Naive thymus-derived CD4-positive, alpha-beta T cell (primary cell): ENCODE measurements around the gene TRIM60. TPM values are rescaled to one million over a fixed set of nuclear protein-coding genes. Genes with fewer than 3 reads are reported as not detected.
A peak's percentile ranks its signal among the peaks of the same experiment; 100 is the strongest.

Source experiments
- ATAC-seq: fragments of 150-1000 bp; cut with Tn5 transposase; 2 replicates; pipeline ENCODE4 v1.10.0; 2021; ENCODE audit warnings: mild to moderate bottlenecking, moderate library complexity
- CTCF ChIA-PET: fragments of 350-600 bp; sonication (Branson Sonifier 250); formaldehyde crosslinking; loops from one replicate; lab custom pipeline; 2021; ENCODE audit warnings: antibody characterized with exemption; lab: Charles Lee
- POLR2A ChIA-PET: fragments of 350-600 bp; sonication (Branson Sonifier 250); formaldehyde crosslinking; loops from one replicate; lab custom pipeline; 2021; ENCODE audit warnings: antibody characterized with exemption, inconsistent platforms; lab: Charles Lee
- DNase-seq, 9 donors: peaks; one replicate each; pipeline versions ENCODE4 v3.0.0 to v3.0.0-alpha.2; 2020 to 2022; ENCODE audit warnings: mixed read lengths in 1 of 9
- H3K27ac ChIP-seq: one replicate; pipeline ENCODE4 v1.7.0; 2013; ENCODE audit warnings: mild to moderate bottlenecking, low read depth, low read length, moderate library complexity
- H3K27me3 ChIP-seq, 2 donors: one replicate each; pipeline ENCODE4 v1.7.0; 2013; ENCODE audit warnings: low read length in 2 of 2, mild to moderate bottlenecking in 2 of 2, moderate library complexity in 2 of 2; ENCODE audit not compliant: control insufficient read depth in 2 of 2, insufficient read depth in 2 of 2
- H3K36me3 ChIP-seq, 3 experiments: 1 replicate in 2 of 3; 2 replicates in 1 of 3; pipeline ENCODE4 v1.7.0; 2013; ENCODE audit warnings: low read length in 3 of 3, mild to moderate bottlenecking in 3 of 3, moderate library complexity in 1 of 3; ENCODE audit not compliant: insufficient read depth in 3 of 3, control insufficient read depth in 2 of 3
- H3K4me1 ChIP-seq, 2 donors: one replicate each; pipeline ENCODE4 v1.7.0; 2013; ENCODE audit warnings: low read length in 2 of 2, mild to moderate bottlenecking in 2 of 2, moderate library complexity in 1 of 2; ENCODE audit not compliant: control insufficient read depth in 2 of 2, insufficient read depth in 2 of 2
- H3K4me3 ChIP-seq: 2 replicates; pipeline ENCODE4 v1.7.0; 2013; ENCODE audit warnings: mild to moderate bottlenecking, low read length
- H3K9me3 ChIP-seq, 3 experiments: 1 replicate in 2 of 3; 2 replicates in 1 of 3; pipeline ENCODE4 v1.7.0; 2013; ENCODE audit warnings: low read length in 3 of 3; ENCODE audit not compliant: control insufficient read depth in 2 of 3
- H3K27ac Mint-ChIP-seq, 9 donors: one replicate each; pipeline ENCODE4 v1.8.0; 2020 to 2022; ENCODE audit warnings: mixed read lengths in 9 of 9, mild to moderate bottlenecking in 8 of 9, moderate library complexity in 5 of 9, inconsistent platforms in 2 of 9
- H3K27me3 Mint-ChIP-seq, 5 donors: one replicate each; pipeline ENCODE4 v1.8.0; 2021 to 2022; ENCODE audit warnings: mixed read lengths in 5 of 5, mild to moderate bottlenecking in 1 of 5
- H3K36me3 Mint-ChIP-seq, 5 donors: one replicate each; pipeline ENCODE4 v1.8.0; 2020 to 2022; ENCODE audit warnings: mixed read lengths in 5 of 5, mild to moderate bottlenecking in 3 of 5, inconsistent platforms in 1 of 5
- H3K4me1 Mint-ChIP-seq, 7 donors: one replicate each; pipeline ENCODE4 v1.8.0; 2020 to 2022; ENCODE audit warnings: mixed read lengths in 7 of 7, mild to moderate bottlenecking in 3 of 7, inconsistent platforms in 1 of 7
- H3K4me3 Mint-ChIP-seq, 10 donors: one replicate each; pipeline ENCODE4 v1.8.0; 2020 to 2022; ENCODE audit warnings: mild to moderate bottlenecking in 10 of 10, mixed read lengths in 10 of 10, moderate library complexity in 6 of 10, inconsistent platforms in 2 of 10
- H3K9me3 Mint-ChIP-seq, 11 donors: one replicate each; pipeline ENCODE4 v1.8.0; 2020 to 2022; ENCODE audit warnings: mixed read lengths in 11 of 11, mild to moderate bottlenecking in 4 of 11, inconsistent platforms in 1 of 11, moderate library complexity in 1 of 11
- intact Hi-C, 2 donors: fragments of 100-400 bp; cut with micrococcal nuclease; formaldehyde crosslinking; loops; one replicate each; pipeline ENCODE4 v1.15.1; 2023
- polyA plus RNA-seq, 2 donors: library from polyadenylated mRNA; unstranded; fragments of 300-500 nt; fragmentation: Illumina TruSeq; gene quantifications; one replicate each; pipeline ENCODE4 v1.2.3, GENCODE V29; 2021
- total RNA-seq, 6 experiments: library from RNA in 5 of 6; stranded (reverse) in 5 of 6; gene quantifications; 1 replicate in 5 of 6; 2 replicates in 1 of 6; pipeline ENCODE4 v1.2.3 and lab custom pipeline; 2021 to 2026

TRIM60 gene
- total and polyA plus RNA-seq, 7 experiments from 2014 or later = not detected

GRCh38 chr4:165027762-165028402, 3.9 kb upstream of the TRIM60 start:
- H3K27ac Mint-ChIP-seq = no peak overlapping the region

GRCh38 chr4:165048170-165048569, 16.4 kb downstream of the TRIM60 start:
- Histone ChIP-seq H3K4me1 (no peaks in the 10 kb centered on the region), H3K4me3 (no peak overlapping the region), H3K27ac (no peak overlapping the region), H3K9me3 (no peaks in the 10 kb centered on the region), H3K27me3 (no peaks in the 10 kb centered on the region), H3K36me3 (no peaks in the 10 kb centered on the region)
- Mint-ChIP-seq H3K4me3 (no peak overlapping the region), H3K36me3 (peaks cover 0 to 5% (median 0%) of the 10 kb centered on the region in 5 donors), H3K27me3 (peaks cover 0 to 22% (median 5%) of the 10 kb centered on the region in 5 donors), H3K4me1 (no peaks in the 10 kb centered on the region), H3K9me3 (no peaks in the 10 kb centered on the region), H3K27ac (no peak overlapping the region)
- POLR2A ChIA-PET = no interaction called here
- ATAC-seq (no peak), DNase-seq (no peak)
- CTCF ChIA-PET = no interaction called here
- intact Hi-C loops = no loop called here

More at GRCh38 chr4:165027762-165028402, 3.9 kb upstream of the TRIM60 start:
- no peak overlapping the region for H3K27ac ChIP-seq
- Mint-ChIP-seq H3K9me3 (peaks cover 0 to 3% (median 0%) of the 10 kb centered on the region in 11 donors), H3K4me3 (no peak overlapping the region), H3K27me3 (peaks cover 0 to 14% (median 5%) of the 10 kb centered on the region in 5 donors), H3K4me1 (no peaks in the 10 kb centered on the region), H3K36me3 (no peaks in the 10 kb centered on the region)
- no peak for ATAC-seq
- ChIA-PET POLR2A (no interaction called here), CTCF (no interaction called here)
- H3K9me3 ChIP-seq = no peaks in the 10 kb centered on the region
- no peaks in the 10 kb centered on the region for H3K27me3 ChIP-seq
- no peak overlapping the region for H3K4me3 ChIP-seq
- intact Hi-C loops = no loop called here
- no peak for DNase-seq
- no peaks in the 10 kb centered on the region for H3K36me3 ChIP-seq
- no peaks in the 10 kb centered on the region for H3K4me1 ChIP-seq

GRCh38 chr4:165052627-165053026, 20.8 kb downstream of the TRIM60 start:
- intact Hi-C loops = no loop called here
- ChIA-PET CTCF (no interaction called here), POLR2A (no interaction called here)
- no peaks in the 10 kb centered on the region for H3K27me3 ChIP-seq
- no peak overlapping the region for H3K27ac ChIP-seq
- ATAC-seq (no peak), DNase-seq (no peak)
- H3K27me3 Mint-ChIP-seq = peaks cover 0 to 11% (median 0%) of the 10 kb centered on the region in 5 donors
- H3K27ac Mint-ChIP-seq = no peak overlapping the region
- no peak overlapping the region for H3K4me3 ChIP-seq
- H3K4me1 Mint-ChIP-seq = no peaks in the 10 kb centered on the region
- H3K4me1 ChIP-seq = no peaks in the 10 kb centered on the region
- no peaks in the 10 kb centered on the region for H3K36me3 Mint-ChIP-seq
- no peaks in the 10 kb centered on the region for H3K9me3 ChIP-seq
- H3K4me3 Mint-ChIP-seq = no peak overlapping the region
- peaks cover 0 to 3% (median 0%) of the 10 kb centered on the region in 11 donors for H3K9me3 Mint-ChIP-seq
- no peaks in the 10 kb centered on the region for H3K36me3 ChIP-seq

GRCh38 chr4:165053645-165054044, 21.8 kb downstream of the TRIM60 start, which contains the start of gene TRIM75:
TRIM75 (plus strand) TSS chr4:165053866; CDS start chr4:165059148, 5,282 bp downstream.
- intact Hi-C loops = no loop called here
- CTCF ChIA-PET = no interaction called here
- Mint-ChIP-seq H3K4me3 (no peak within 1 kb of the TSS), H3K9me3 (peaks cover 0 to 3% (median 0%) of the 10 kb centered on the region in 11 donors), H3K27me3 (peaks cover 0 to 11% (median 0%) of the 10 kb centered on the region in 5 donors), H3K27ac (no peak within 1 kb of the TSS), H3K4me1 (no peaks in the 10 kb centered on the region), H3K36me3 (no peaks in the 10 kb centered on the region)
- POLR2A ChIA-PET = no interaction called here
- Histone ChIP-seq H3K36me3 (no peaks in the 10 kb centered on the region), H3K9me3 (no peaks in the 10 kb centered on the region), H3K27ac (no peak within 1 kb of the TSS), H3K4me1 (no peaks in the 10 kb centered on the region), H3K27me3 (no peaks in the 10 kb centered on the region), H3K4me3 (no peak within 1 kb of the TSS)
- no peak for DNase-seq
- ATAC-seq = no peak

- no peak overlapping the region for H3K4me3 ChIP-seq
- H3K9me3 ChIP-seq = no peaks in the 10 kb centered on the region
- intact Hi-C loops = no loop called here
- DNase-seq (no peak), ATAC-seq (no peak)
- ChIA-PET POLR2A (no interaction called here), CTCF (no interaction called here)
- H3K36me3 ChIP-seq = no peaks in the 10 kb centered on the region
- no peak overlapping the region for H3K27ac Mint-ChIP-seq
- H3K27ac ChIP-seq = no peak overlapping the region
- no peaks in the 10 kb centered on the region for H3K27me3 ChIP-seq
- H3K36me3 Mint-ChIP-seq = no peaks in the 10 kb centered on the region
- H3K4me3 Mint-ChIP-seq = no peak overlapping the region
- no peaks in the 10 kb centered on the region for H3K4me1 Mint-ChIP-seq
- peaks cover 0 to 3% (median 0%) of the 10 kb centered on the region in 11 donors for H3K9me3 Mint-ChIP-seq
- H3K4me1 ChIP-seq = no peaks in the 10 kb centered on the region
- peaks cover 0 to 7% (median 0%) of the 10 kb centered on the region in 5 donors for H3K27me3 Mint-ChIP-seq
These were observed 23.8 kb downstream of the TRIM60 start for GRCh38 chr4:165055601-165056000.

GRCh38 chr4:165058666-165059065, 26.9 kb downstream of the TRIM60 start:
- no peaks in the 10 kb centered on the region for H3K27me3 ChIP-seq
- ATAC-seq (no peak), DNase-seq (no peak)
- H3K4me3 ChIP-seq = no peak overlapping the region
- no peak overlapping the region for H3K27ac ChIP-seq
- ChIA-PET POLR2A (no interaction called here), CTCF (no interaction called here)
- H3K36me3 ChIP-seq = no peaks in the 10 kb centered on the region
- H3K9me3 ChIP-seq = no peaks in the 10 kb centered on the region
- intact Hi-C loops = no loop called here
- Mint-ChIP-seq H3K27ac (no peak overlapping the region), H3K4me1 (no peaks in the 10 kb centered on the region), H3K36me3 (no peaks in the 10 kb centered on the region), H3K27me3 (no peaks in the 10 kb centered on the region), H3K9me3 (peaks cover 0 to 3% (median 0%) of the 10 kb centered on the region in 11 donors), H3K4me3 (no peak overlapping the region)
- H3K4me1 ChIP-seq = no peaks in the 10 kb centered on the region

GRCh38 chr4:165059386-165059785, 27.6 kb downstream of the TRIM60 start:
- H3K4me1 ChIP-seq = no peaks in the 10 kb centered on the region
- Mint-ChIP-seq H3K36me3 (no peaks in the 10 kb centered on the region), H3K27me3 (no peaks in the 10 kb centered on the region), H3K9me3 (peaks cover 0 to 3% (median 0%) of the 10 kb centered on the region in 11 donors), H3K27ac (peak overlapping the region in 1 of 9 donors; percentile 14), H3K4me1 (no peaks in the 10 kb centered on the region), H3K4me3 (no peak overlapping the region)
- no peak overlapping the region for H3K4me3 ChIP-seq
- ChIA-PET POLR2A (no interaction called here), CTCF (no interaction called here)
- no peaks in the 10 kb centered on the region for H3K27me3 ChIP-seq
- ATAC-seq (no peak), DNase-seq (no peak)
- intact Hi-C loops = no loop called here
- H3K9me3 ChIP-seq = no peaks in the 10 kb centered on the region
- no peaks in the 10 kb centered on the region for H3K36me3 ChIP-seq
- H3K27ac ChIP-seq = no peak overlapping the region
